ENCODE data around the gene GALNT15.

Gene GALNT15

GRCh38 chr3:16150285-16150684 is 24.2 kb upstream of the GALNT15 start:
- WGBS, 2 experiments = 100% methylated on average over 1 of the region's 1 CpG
- no peaks in the 10 kb centered on the region for H3K27me3 ChIP-seq (ENCODE audit: control insufficient read depth, insufficient read depth, low read length, poor library complexity, severe bottlenecking)
- H3K4me1 ChIP-seq (ENCODE audit: control insufficient read depth, insufficient read depth, low read length) = no peaks in the 10 kb centered on the region
- no peaks in the 10 kb centered on the region for H3K36me3 ChIP-seq (ENCODE audit: control insufficient read depth, insufficient read depth, low read length)
- no peak overlapping the region for H3K27ac ChIP-seq (ENCODE audit: insufficient read depth, low read depth, low read length, poor library complexity, severe bottlenecking)
- no peaks in the 10 kb centered on the region for H3K9me3 ChIP-seq (ENCODE audit: control insufficient read depth, low read length)
- no peak overlapping the region for H3K4me3 ChIP-seq (ENCODE audit: insufficient read depth, low read depth, low read length)

- H3K27ac ChIP-seq (ENCODE audit: insufficient read depth, low read depth, low read length, poor library complexity, severe bottlenecking) = no peak overlapping the region
- WGBS, 2 experiments = 91 to 92% methylated on average over 4 of the region's 4 CpGs
- H3K4me1 ChIP-seq (ENCODE audit: control insufficient read depth, insufficient read depth, low read length) = no peaks in the 10 kb centered on the region
- H3K27me3 ChIP-seq (ENCODE audit: control insufficient read depth, insufficient read depth, low read length, poor library complexity, severe bottlenecking) = no peaks in the 10 kb centered on the region
- no peak overlapping the region for H3K4me3 ChIP-seq (ENCODE audit: insufficient read depth, low read depth, low read length)
- no peaks in the 10 kb centered on the region for H3K9me3 ChIP-seq (ENCODE audit: control insufficient read depth, low read length)
- H3K36me3 ChIP-seq (ENCODE audit: control insufficient read depth, insufficient read depth, low read length) = no peaks in the 10 kb centered on the region
Measured at GRCh38 chr3:16151109-16151508, 23.4 kb upstream of the GALNT15 start.

- 91 to 94% methylated on average over 6 of the region's 6 CpGs for WGBS, 2 experiments
- no peak overlapping the region for H3K27ac ChIP-seq (ENCODE audit: insufficient read depth, low read depth, low read length, poor library complexity, severe bottlenecking)
Measured at GRCh38 chr3:16168211-16168610, 6.3 kb upstream of the GALNT15 start.

GRCh38 chr3:16171009-16171408 is 3.5 kb upstream of the GALNT15 start:
- peaks cover 5% of the 10 kb centered on the region for H3K4me1 ChIP-seq (ENCODE audit: control insufficient read depth, insufficient read depth, low read length)
- H3K9me3 ChIP-seq (ENCODE audit: control insufficient read depth, low read length) = no peaks in the 10 kb centered on the region
- H3K27me3 ChIP-seq (ENCODE audit: control insufficient read depth, insufficient read depth, low read length, poor library complexity, severe bottlenecking) = no peaks in the 10 kb centered on the region
- no peak overlapping the region for H3K4me3 ChIP-seq (ENCODE audit: insufficient read depth, low read depth, low read length)
- WGBS, 2 experiments = 88 to 97% methylated on average over 2 of the region's 2 CpGs
- no peak overlapping the region for H3K27ac ChIP-seq (ENCODE audit: insufficient read depth, low read depth, low read length, poor library complexity, severe bottlenecking)
- H3K36me3 ChIP-seq (ENCODE audit: control insufficient read depth, insufficient read depth, low read length) = no peaks in the 10 kb centered on the region

More at GRCh38 chr3:16168211-16168610, 6.3 kb upstream of the GALNT15 start:
- H3K9me3 ChIP-seq (ENCODE audit: control insufficient read depth, low read length) = no peaks in the 10 kb centered on the region
- no peaks in the 10 kb centered on the region for H3K27me3 ChIP-seq (ENCODE audit: control insufficient read depth, insufficient read depth, low read length, poor library complexity, severe bottlenecking)
- H3K4me1 ChIP-seq (ENCODE audit: control insufficient read depth, insufficient read depth, low read length) = no peaks in the 10 kb centered on the region
- H3K4me3 ChIP-seq (ENCODE audit: insufficient read depth, low read depth, low read length) = no peak overlapping the region
- H3K36me3 ChIP-seq (ENCODE audit: control insufficient read depth, insufficient read depth, low read length) = no peaks in the 10 kb centered on the region

GRCh38 chr3:16171825-16172224 is 2.7 kb upstream of the GALNT15 start:
- Histone ChIP-seq H3K27me3 (ENCODE audit: control insufficient read depth, insufficient read depth, low read length, poor library complexity, severe bottlenecking) (no peaks in the 10 kb centered on the region), H3K9me3 (ENCODE audit: control insufficient read depth, low read length) (no peaks in the 10 kb centered on the region), H3K27ac (ENCODE audit: insufficient read depth, low read depth, low read length, poor library complexity, severe bottlenecking) (no peak overlapping the region), H3K4me1 (ENCODE audit: control insufficient read depth, insufficient read depth, low read length) (peaks cover 5% of the 10 kb centered on the region), H3K36me3 (ENCODE audit: control insufficient read depth, insufficient read depth, low read length) (no peaks in the 10 kb centered on the region), H3K4me3 (ENCODE audit: insufficient read depth, low read depth, low read length) (no peak overlapping the region)
- 83 to 89% methylated on average over 1 of the region's 1 CpG for WGBS, 2 experiments

- Histone ChIP-seq H3K4me3 (ENCODE audit: insufficient read depth, low read depth, low read length) (no peak overlapping the region), H3K9me3 (ENCODE audit: control insufficient read depth, low read length) (no peaks in the 10 kb centered on the region), H3K27ac (ENCODE audit: insufficient read depth, low read depth, low read length, poor library complexity, severe bottlenecking) (no peak overlapping the region), H3K4me1 (ENCODE audit: control insufficient read depth, insufficient read depth, low read length) (peaks cover 5% of the 10 kb centered on the region), H3K36me3 (ENCODE audit: control insufficient read depth, insufficient read depth, low read length) (no peaks in the 10 kb centered on the region), H3K27me3 (ENCODE audit: control insufficient read depth, insufficient read depth, low read length, poor library complexity, severe bottlenecking) (peaks cover 12% of the 10 kb centered on the region)
- 88% methylated on average over 5 of the region's 5 CpGs for WGBS, 2 experiments
Measured at GRCh38 chr3:16173283-16174025, 1.0 kb upstream of the GALNT15 start.

GRCh38 chr3:16174026-16174355 is 489 bp upstream of the GALNT15 start:
- H3K4me3 ChIP-seq (ENCODE audit: insufficient read depth, low read depth, low read length) = no peak overlapping the region
- 0% methylated on average over 1 of the region's 1 CpG for WGBS, 2 experiments
- H3K4me1 ChIP-seq (ENCODE audit: control insufficient read depth, insufficient read depth, low read length) = peaks cover 5% of the 10 kb centered on the region
- no peaks in the 10 kb centered on the region for H3K36me3 ChIP-seq (ENCODE audit: control insufficient read depth, insufficient read depth, low read length)
- H3K27ac ChIP-seq (ENCODE audit: insufficient read depth, low read depth, low read length, poor library complexity, severe bottlenecking) = no peak overlapping the region
- H3K27me3 ChIP-seq (ENCODE audit: control insufficient read depth, insufficient read depth, low read length, poor library complexity, severe bottlenecking) = peaks cover 12% of the 10 kb centered on the region
- H3K9me3 ChIP-seq (ENCODE audit: control insufficient read depth, low read length) = no peaks in the 10 kb centered on the region

- Histone ChIP-seq H3K4me3 (ENCODE audit: insufficient read depth, low read depth, low read length) (no peak overlapping the region), H3K9me3 (ENCODE audit: control insufficient read depth, low read length) (no peaks in the 10 kb centered on the region), H3K27me3 (ENCODE audit: control insufficient read depth, insufficient read depth, low read length, poor library complexity, severe bottlenecking) (peaks cover 12% of the 10 kb centered on the region), H3K4me1 (ENCODE audit: control insufficient read depth, insufficient read depth, low read length) (peaks cover 5% of the 10 kb centered on the region), H3K36me3 (ENCODE audit: control insufficient read depth, insufficient read depth, low read length) (no peaks in the 10 kb centered on the region), H3K27ac (ENCODE audit: insufficient read depth, low read depth, low read length, poor library complexity, severe bottlenecking) (no peak overlapping the region)
- 90 to 91% methylated on average over 19 of the region's 19 CpGs for WGBS, 2 experiments
Measured at GRCh38 chr3:16174976-16175901, 759 bp downstream of the GALNT15 start.

GRCh38 chr3:16176391-16177030 is 2.0 kb downstream of the GALNT15 start:
- H3K4me1 ChIP-seq (ENCODE audit: control insufficient read depth, insufficient read depth, low read length) = peaks cover 8% of the 10 kb centered on the region
- peaks cover 12% of the 10 kb centered on the region for H3K27me3 ChIP-seq (ENCODE audit: control insufficient read depth, insufficient read depth, low read length, poor library complexity, severe bottlenecking)
- no peak overlapping the region for H3K4me3 ChIP-seq (ENCODE audit: insufficient read depth, low read depth, low read length)
- WGBS, 2 experiments = 86 to 89% methylated on average over 6 of the region's 6 CpGs
- H3K9me3 ChIP-seq (ENCODE audit: control insufficient read depth, low read length) = no peaks in the 10 kb centered on the region
- no peak overlapping the region for H3K27ac ChIP-seq (ENCODE audit: insufficient read depth, low read depth, low read length, poor library complexity, severe bottlenecking)
- no peaks in the 10 kb centered on the region for H3K36me3 ChIP-seq (ENCODE audit: control insufficient read depth, insufficient read depth, low read length)

GRCh38 chr3:16177382-16177781 is 2.9 kb downstream of the GALNT15 start:
- Histone ChIP-seq H3K36me3 (ENCODE audit: control insufficient read depth, insufficient read depth, low read length) (no peaks in the 10 kb centered on the region), H3K4me3 (ENCODE audit: insufficient read depth, low read depth, low read length) (no peak overlapping the region)

More at GRCh38 chr3:16177382-16177781, 2.9 kb downstream of the GALNT15 start:
- 94 to 95% methylated on average over 4 of the region's 4 CpGs for WGBS, 2 experiments
- no peaks in the 10 kb centered on the region for H3K9me3 ChIP-seq (ENCODE audit: control insufficient read depth, low read length)
- H3K27ac ChIP-seq (ENCODE audit: insufficient read depth, low read depth, low read length, poor library complexity, severe bottlenecking) = no peak overlapping the region
- H3K4me1 ChIP-seq (ENCODE audit: control insufficient read depth, insufficient read depth, low read length) = peaks cover 8% of the 10 kb centered on the region
- peaks cover 12% of the 10 kb centered on the region for H3K27me3 ChIP-seq (ENCODE audit: control insufficient read depth, insufficient read depth, low read length, poor library complexity, severe bottlenecking)
